Measurements from ENCODE around the gene GNMT.

GNMT gene

GRCh38 chr6:42963179-42963854 is 2.8 kb downstream of the GNMT start:
- DNase-seq (ENCODE audit: low spot score): no peak
- no peak for TF ChIP-seq CTCF (IDR thresholded peaks at IDR 0.05; ENCODE audit: extremely low read depth, missing control alignments)

GRCh38 chr6:42963855-42964605 is 3.5 kb downstream of the GNMT start:
- TF ChIP-seq CTCF (IDR thresholded peaks at IDR 0.05; ENCODE audit: extremely low read depth, missing control alignments): no peak
- DNase-seq (ENCODE audit: low spot score): no peak

GRCh38 chr6:42966571-42966970 is 6.0 kb downstream of the GNMT start:
- no peak for TF ChIP-seq CTCF (IDR thresholded peaks at IDR 0.05; ENCODE audit: extremely low read depth, missing control alignments)
- DNase-seq (ENCODE audit: low spot score): no peak

DNA sequence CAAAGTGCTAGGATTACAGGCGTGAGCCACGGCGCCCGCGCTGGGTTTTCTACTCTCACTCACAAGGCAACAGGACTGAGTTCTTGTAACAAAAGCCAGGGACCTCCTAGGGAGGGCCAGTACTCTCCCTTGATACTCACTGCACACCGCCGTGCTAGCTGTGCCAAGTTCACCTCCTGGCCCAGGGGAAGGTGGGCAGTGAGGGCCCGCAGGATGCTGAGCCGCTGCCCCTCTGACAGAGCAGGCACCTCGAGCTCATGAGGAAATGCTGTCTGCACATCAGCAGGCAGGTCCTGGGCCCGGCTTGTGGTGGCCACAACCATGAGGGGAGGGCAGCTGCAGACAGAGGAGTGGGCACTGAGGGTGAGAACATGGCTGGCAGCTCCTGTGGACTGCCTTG is 6.7 kb downstream of the GNMT start:
- no peak for TF ChIP-seq CTCF (IDR thresholded peaks at IDR 0.05; ENCODE audit: extremely low read depth, missing control alignments)

DNA sequence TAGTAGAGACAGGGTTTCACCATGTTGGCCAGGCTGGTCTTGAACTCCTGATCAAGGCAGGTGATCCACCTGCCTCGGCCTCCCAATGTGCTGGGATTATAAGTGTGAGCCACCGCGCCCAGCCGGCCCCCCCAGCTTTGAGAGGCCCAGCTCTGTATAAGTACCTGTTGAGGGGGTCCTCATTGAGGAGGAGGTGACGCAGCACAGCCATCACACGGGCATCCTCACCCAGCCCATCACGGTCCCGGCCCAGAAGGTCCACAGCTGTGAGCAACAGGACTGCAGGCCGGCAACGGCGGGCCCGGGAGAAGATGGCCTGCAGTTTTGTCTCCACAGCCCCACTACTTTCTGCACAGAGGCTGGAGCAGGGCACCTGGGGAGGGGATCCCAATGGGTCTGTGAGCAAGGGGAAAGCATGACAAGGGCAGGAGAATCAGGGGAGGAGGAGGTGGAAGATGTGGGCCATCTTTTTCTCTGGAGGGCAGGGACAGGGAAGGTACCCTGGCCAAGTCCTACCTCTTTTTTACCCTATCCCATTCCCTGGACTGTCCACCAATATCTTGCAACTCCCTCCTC is 7.7 kb downstream of the GNMT start:
- no peak for TF ChIP-seq CTCF (IDR thresholded peaks at IDR 0.05; ENCODE audit: extremely low read depth, missing control alignments)
- no peak for DNase-seq (ENCODE audit: low spot score)

More for the DNA sequence above, 6.7 kb downstream of the GNMT start:
- DNase-seq (ENCODE audit: low spot score): no peak

GRCh38 chr6:42968783-42969182 is 8.2 kb downstream of the GNMT start:
- no peak for TF ChIP-seq CTCF (IDR thresholded peaks at IDR 0.05; ENCODE audit: extremely low read depth, missing control alignments)
- DNase-seq (ENCODE audit: low spot score): no peak

DNA sequence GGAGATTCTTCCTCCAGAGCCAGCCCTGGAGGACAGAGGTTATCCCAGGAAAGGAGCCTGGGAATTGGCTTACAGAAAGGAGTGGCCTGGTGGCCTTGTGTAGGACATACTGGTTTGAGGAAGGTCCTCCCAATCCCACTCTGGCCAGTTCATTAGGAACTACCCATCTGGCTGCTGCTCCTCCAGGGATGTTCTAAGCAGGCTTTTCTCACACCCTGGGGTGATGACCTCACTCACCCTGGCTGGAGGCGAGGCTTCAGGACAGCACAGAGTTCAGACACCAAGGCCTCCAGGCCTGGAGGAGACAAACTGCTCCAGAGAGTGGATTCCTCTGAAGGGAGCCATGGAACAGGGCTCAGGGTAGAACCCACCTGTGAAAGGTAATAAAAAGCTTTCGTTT is 8.9 kb downstream of the GNMT start:
- DNase-seq (ENCODE audit: low spot score): no peak
- no peak for TF ChIP-seq CTCF (IDR thresholded peaks at IDR 0.05; ENCODE audit: extremely low read depth, missing control alignments)

All from GM20000 (cell line).